Mesothelial cell of epicardium (in vitro differentiated cells): Measurements from ENCODE around the gene PSMB3. TPM values are rescaled to one million over a fixed set of nuclear protein-coding genes. Genes with fewer than 3 reads are reported as not detected.

Source experiments
- DNase-seq, 2 experiments: peaks; one replicate each; pipeline ENCODE4 v3.0.0; 2021; ENCODE audit warnings: low spot score in 2 of 2; ENCODE audit not compliant: unreplicated experiment in 2 of 2
- H3K27ac Mint-ChIP-seq: 2 replicates; pipeline ENCODE4 v1.8.0; 2021; ENCODE audit warnings: mixed read lengths
- H3K27me3 Mint-ChIP-seq: 2 replicates; pipeline ENCODE4 v1.8.0; 2021; ENCODE audit warnings: low read depth, mixed read lengths
- H3K36me3 Mint-ChIP-seq: 2 replicates; pipeline ENCODE4 v1.8.0; 2021; ENCODE audit warnings: mixed read lengths
- H3K4me1 Mint-ChIP-seq: 2 replicates; pipeline ENCODE4 v1.8.0; 2021; ENCODE audit warnings: mixed read lengths
- H3K4me3 Mint-ChIP-seq: 2 replicates; pipeline ENCODE4 v1.8.0; 2021; ENCODE audit warnings: mild to moderate bottlenecking, moderate library complexity, mixed read lengths
- H3K9me3 Mint-ChIP-seq: 2 replicates; pipeline ENCODE4 v1.8.0; 2021; ENCODE audit warnings: mixed read lengths
- total RNA-seq: library from RNA; stranded (reverse); gene quantifications from 3 replicates; pipeline ENCODE4 v1.2.1, GENCODE V29; 2021
- TF ChIP-seq, protein P1 (sequence below): fragments of 200-600 bp; sonication (generic); IDR thresholded peaks from one replicate; pipeline ENCODE4 v1.5.0; 2021; ENCODE audit warnings: antibody characterized with exemption; ENCODE audit not compliant: unreplicated experiment

The PSMB3 gene
- total RNA-seq, 1 donor from 2014 or later = 115 TPM

DNA sequence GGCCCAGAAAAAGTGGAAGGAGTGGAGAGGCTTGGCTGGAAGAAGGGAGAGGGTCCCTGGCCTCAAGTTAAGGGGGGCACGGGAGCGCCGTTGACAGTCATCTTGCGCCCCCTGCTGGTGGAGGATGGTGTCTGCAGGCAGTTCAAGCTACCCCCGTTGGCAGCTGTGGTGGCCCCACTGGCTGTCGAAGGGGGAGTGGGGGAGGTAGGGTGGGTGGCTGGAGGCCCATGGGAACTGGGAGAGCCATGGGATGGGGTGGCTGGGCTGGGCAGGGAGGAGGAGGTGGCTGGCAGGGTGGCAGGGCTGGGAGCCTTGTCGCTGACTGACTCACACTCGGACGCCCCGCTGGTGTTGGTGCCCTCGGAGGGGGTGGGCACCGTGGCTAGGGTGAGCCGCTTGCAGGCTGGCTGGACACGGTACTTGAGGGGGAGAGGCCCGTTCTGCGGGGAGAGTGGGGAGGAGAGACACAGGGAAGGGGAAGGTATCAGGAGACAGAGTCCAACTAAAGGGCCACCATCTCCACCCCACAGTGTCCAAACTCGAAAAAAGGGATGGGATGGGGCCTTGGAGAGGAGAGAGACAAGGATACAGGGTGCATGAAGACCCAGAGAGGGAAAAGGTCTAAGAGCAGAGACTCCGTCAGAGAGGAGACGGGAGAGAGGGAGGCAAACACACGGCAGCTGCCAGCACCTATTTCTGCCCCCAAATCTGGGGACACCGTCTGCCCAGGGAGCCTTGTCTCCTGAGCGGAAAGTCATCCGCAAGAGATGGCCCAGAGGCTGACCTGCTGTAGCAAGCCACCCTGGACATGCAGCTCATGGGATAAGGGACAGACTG lies 17.2 kb upstream of the PSMB3 start:
- Mint-ChIP-seq H3K27ac (peak overlapping the region; percentile 39), H3K4me3 (no peak overlapping the region), H3K27me3 (no peaks in the 10 kb centered on the region), H3K4me1 (peaks cover 9% of the 10 kb centered on the region), H3K9me3 (no peaks in the 10 kb centered on the region), H3K36me3 (peaks cover 9% of the 10 kb centered on the region)
- TF ChIP-seq, protein P1, sequence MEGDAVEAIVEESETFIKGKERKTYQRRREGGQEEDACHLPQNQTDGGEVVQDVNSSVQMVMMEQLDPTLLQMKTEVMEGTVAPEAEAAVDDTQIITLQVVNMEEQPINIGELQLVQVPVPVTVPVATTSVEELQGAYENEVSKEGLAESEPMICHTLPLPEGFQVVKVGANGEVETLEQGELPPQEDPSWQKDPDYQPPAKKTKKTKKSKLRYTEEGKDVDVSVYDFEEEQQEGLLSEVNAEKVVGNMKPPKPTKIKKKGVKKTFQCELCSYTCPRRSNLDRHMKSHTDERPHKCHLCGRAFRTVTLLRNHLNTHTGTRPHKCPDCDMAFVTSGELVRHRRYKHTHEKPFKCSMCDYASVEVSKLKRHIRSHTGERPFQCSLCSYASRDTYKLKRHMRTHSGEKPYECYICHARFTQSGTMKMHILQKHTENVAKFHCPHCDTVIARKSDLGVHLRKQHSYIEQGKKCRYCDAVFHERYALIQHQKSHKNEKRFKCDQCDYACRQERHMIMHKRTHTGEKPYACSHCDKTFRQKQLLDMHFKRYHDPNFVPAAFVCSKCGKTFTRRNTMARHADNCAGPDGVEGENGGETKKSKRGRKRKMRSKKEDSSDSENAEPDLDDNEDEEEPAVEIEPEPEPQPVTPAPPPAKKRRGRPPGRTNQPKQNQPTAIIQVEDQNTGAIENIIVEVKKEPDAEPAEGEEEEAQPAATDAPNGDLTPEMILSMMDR = peak; percentile 91
- peak; percentile 78 to 83 for DNase-seq

DNA sequence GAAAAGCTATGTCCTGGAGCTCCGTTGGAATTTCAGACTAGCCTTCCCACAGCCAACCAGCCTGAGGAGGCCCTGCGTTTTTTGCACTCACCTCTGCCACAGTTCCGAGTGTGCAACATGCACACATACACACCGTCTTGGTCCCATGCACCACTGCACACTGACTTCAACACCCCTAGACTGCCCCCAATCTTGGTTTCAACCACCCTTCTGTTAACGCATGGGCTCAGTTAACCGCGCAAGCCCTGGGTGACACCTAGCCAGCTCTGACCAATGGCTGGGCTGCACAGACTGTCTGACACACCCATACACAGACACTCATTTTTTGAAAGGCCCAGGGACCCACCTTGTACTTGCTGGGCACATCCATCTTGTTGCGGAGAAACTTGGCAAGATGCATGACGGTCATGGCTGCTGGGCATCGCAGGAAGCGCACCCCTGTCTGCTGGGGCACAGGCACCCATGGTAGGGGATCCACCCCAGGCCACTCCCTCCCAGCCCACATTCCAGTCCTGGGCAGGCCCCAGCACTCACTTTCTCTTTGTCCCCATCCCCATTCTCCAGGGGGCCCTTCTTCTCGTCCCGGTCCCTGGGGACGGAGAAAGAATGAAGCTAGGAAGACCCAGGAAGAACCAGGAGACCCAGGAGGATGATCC lies 14.4 kb upstream of the PSMB3 start:
- H3K36me3 Mint-ChIP-seq = peaks cover 7% of the 10 kb centered on the region
- TF ChIP-seq, protein P1 = no peak
- no peaks in the 10 kb centered on the region for H3K9me3 Mint-ChIP-seq
- no peaks in the 10 kb centered on the region for H3K27me3 Mint-ChIP-seq
- no peak overlapping the region for H3K27ac Mint-ChIP-seq
- no peak for DNase-seq
- H3K4me3 Mint-ChIP-seq = no peak overlapping the region
- H3K4me1 Mint-ChIP-seq = peaks cover 25% of the 10 kb centered on the region

GRCh38 chr17:38738686-38739085 lies 13.9 kb upstream of the PSMB3 start:
- no peak for DNase-seq
- Mint-ChIP-seq H3K4me1 (peaks cover 30% of the 10 kb centered on the region), H3K36me3 (peaks cover 7% of the 10 kb centered on the region), H3K4me3 (no peak overlapping the region), H3K27ac (no peak overlapping the region), H3K9me3 (no peaks in the 10 kb centered on the region), H3K27me3 (no peaks in the 10 kb centered on the region)
- TF ChIP-seq, protein P1 = no peak

- Mint-ChIP-seq H3K4me1 (peaks cover 36% of the 10 kb centered on the region), H3K36me3 (peaks cover 7% of the 10 kb centered on the region), H3K4me3 (no peak overlapping the region), H3K9me3 (no peaks in the 10 kb centered on the region), H3K27ac (no peak overlapping the region), H3K27me3 (no peaks in the 10 kb centered on the region)
- DNase-seq = no peak
- TF ChIP-seq, protein P1 = no peak
Measured at GRCh38 chr17:38739305-38739704, 13.2 kb upstream of the PSMB3 start.

- Mint-ChIP-seq H3K36me3 (peaks cover 7% of the 10 kb centered on the region), H3K4me1 (peaks cover 36% of the 10 kb centered on the region), H3K27ac (no peak overlapping the region), H3K9me3 (no peaks in the 10 kb centered on the region), H3K4me3 (no peak overlapping the region), H3K27me3 (no peaks in the 10 kb centered on the region)
- TF ChIP-seq, protein P1 = no peak
- DNase-seq = no peak
Measured at GRCh38 chr17:38740044-38740443, 12.5 kb upstream of the PSMB3 start.
